HEK293T (cell line): ENCODE measurements around the gene KCNMA1.

ENCODE experiments used
- CTCF ChIA-PET: fragments of 350-600 bp; formaldehyde crosslinking; extraction: SDS; loops from one replicate; lab custom pipeline; 2021; ENCODE audit warnings: antibody characterized with exemption, inconsistent platforms; lab: Yijun Ruan, JAX
- POLR2A ChIA-PET: fragments of 350-600 bp; formaldehyde crosslinking; extraction: SDS; loops from one replicate; lab custom pipeline; 2020; ENCODE audit warnings: antibody characterized with exemption, inconsistent platforms; lab: Yijun Ruan, JAX
- DNase-seq: peaks from one replicate; pipeline ENCODE4 v3.0.0; 2012; ENCODE audit warnings: mixed read lengths; ENCODE audit errors: extremely low spot score
- ARNT ChIP-seq: fragments of 450-650 bp; IDR thresholded peaks from 2 replicates; pipeline ENCODE4 v1.6.1; 2017; ENCODE audit warnings: mild to moderate bottlenecking
- BHLHE40 ChIP-seq: fragments of 450-650 bp; IDR thresholded peaks from 2 replicates; pipeline ENCODE4 v1.6.1; 2016; ENCODE audit warnings: mild to moderate bottlenecking, moderate library complexity, borderline replicate concordance
- CTBP1 ChIP-seq: fragments of 450-650 bp; IDR thresholded peaks from 2 replicates; pipeline ENCODE4 v1.6.1; 2016; ENCODE audit warnings: borderline replicate concordance
- ELF4 ChIP-seq: fragments of 450-650 bp; IDR thresholded peaks from 2 replicates; pipeline ENCODE4 v1.6.1; 2017; ENCODE audit warnings: antibody characterized with exemption
- FOXA1 ChIP-seq: fragments of 450-650 bp; IDR thresholded peaks from 2 replicates; pipeline ENCODE4 v1.6.1; 2016; ENCODE audit warnings: mild to moderate bottlenecking
- FOXK2 ChIP-seq: fragments of 450-650 bp; IDR thresholded peaks from 2 replicates; pipeline ENCODE4 v1.6.1; 2016; ENCODE audit warnings: mild to moderate bottlenecking
- FOXM1 ChIP-seq: fragments of 450-650 bp; IDR thresholded peaks from 2 replicates; pipeline ENCODE4 v1.6.1; 2017; ENCODE audit warnings: mild to moderate bottlenecking, borderline replicate concordance
- HDGF ChIP-seq: fragments of 450-650 bp; IDR thresholded peaks from 2 replicates; pipeline ENCODE4 v1.6.1; 2017; ENCODE audit warnings: antibody characterized with exemption, borderline replicate concordance
- L3MBTL2 ChIP-seq: fragments of 450-650 bp; conservative IDR thresholded peaks from 2 replicates; pipeline ENCODE4 v1.6.1; 2016; ENCODE audit warnings: mild to moderate bottlenecking
- LEF1 ChIP-seq: fragments of 450-650 bp; IDR thresholded peaks from 2 replicates; pipeline ENCODE4 v1.6.1; 2017; ENCODE audit warnings: mild to moderate bottlenecking, borderline replicate concordance
- NFRKB ChIP-seq: fragments of 450-650 bp; IDR thresholded peaks from 2 replicates; pipeline ENCODE4 v1.6.1; 2016; ENCODE audit warnings: mild to moderate bottlenecking, moderate library complexity
- SP1 ChIP-seq: fragments of 450-650 bp; IDR thresholded peaks from 2 replicates; pipeline ENCODE4 v1.6.1; 2017
- SUZ12 ChIP-seq: fragments of 450-650 bp; IDR thresholded peaks from 2 replicates; pipeline ENCODE4 v1.6.1; 2016; ENCODE audit warnings: mild to moderate bottlenecking
- TARDBP ChIP-seq: fragments of 450-650 bp; IDR thresholded peaks from 2 replicates; pipeline ENCODE4 v1.6.1; 2016
- ZNF384 ChIP-seq: fragments of 450-650 bp; IDR thresholded peaks from 2 replicates; pipeline ENCODE4 v1.6.1; 2016
- TF ChIP-seq, protein P1 (sequence below): fragments of 450-650 bp; IDR thresholded peaks from 2 replicates; pipeline ENCODE4 v1.6.1; 2016

The KCNMA1 gene

DNA sequence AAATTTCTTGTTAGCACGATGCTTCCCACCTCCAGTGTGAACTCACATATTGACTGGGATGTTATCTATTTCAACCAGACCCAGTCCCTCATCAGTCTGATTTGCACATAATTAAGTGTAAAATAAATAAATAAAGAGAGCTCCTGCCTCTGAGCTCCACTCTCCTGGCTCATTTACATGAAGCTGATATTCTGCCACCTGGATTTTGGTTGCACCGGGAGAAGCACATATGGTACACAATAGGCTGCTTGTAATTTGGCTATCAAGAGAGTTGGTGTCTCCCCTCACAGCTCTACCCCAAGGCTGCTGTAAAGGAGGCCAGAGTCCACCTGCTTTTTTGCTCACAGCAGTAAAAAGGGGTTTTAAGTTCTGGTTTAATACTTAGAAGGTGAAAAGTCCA is 610.5 kb downstream of the KCNMA1 start:
- no peak for DNase-seq
- ChIA-PET CTCF (no interaction called here), POLR2A (no interaction called here)
- TF ChIP-seq L3MBTL2 (no peak), CTBP1 (no peak), TARDBP (no peak), LEF1 (no peak), SP1 (no peak), SUZ12 (no peak), HDGF (no peak), ARNT (no peak), FOXM1 (no peak), FOXA1 (no peak), BHLHE40 (no peak)

DNA sequence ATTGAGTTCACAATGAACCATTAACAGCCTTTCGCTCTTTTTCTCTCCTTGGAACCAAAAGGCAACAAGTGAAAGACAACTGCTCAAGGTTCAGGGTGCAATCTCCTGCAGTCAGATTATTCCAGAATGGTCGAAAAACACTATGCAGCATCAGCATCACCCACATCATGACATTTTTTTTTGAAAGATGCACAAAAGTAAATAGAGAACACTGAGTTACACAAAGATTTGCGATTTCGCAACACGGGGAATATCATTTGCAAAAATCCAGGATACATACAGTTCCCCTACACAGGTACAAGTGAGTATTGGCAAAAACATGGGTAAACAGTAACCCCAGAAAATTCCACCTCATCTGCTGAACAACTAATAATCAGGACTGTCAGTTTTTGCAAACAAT is 611.5 kb downstream of the KCNMA1 start:
- POLR2A ChIA-PET, result no interaction called here
- TF ChIP-seq ARNT (no peak), TARDBP (no peak)
- CTCF ChIA-PET, result no interaction called here
- no peak for DNase-seq

DNA sequence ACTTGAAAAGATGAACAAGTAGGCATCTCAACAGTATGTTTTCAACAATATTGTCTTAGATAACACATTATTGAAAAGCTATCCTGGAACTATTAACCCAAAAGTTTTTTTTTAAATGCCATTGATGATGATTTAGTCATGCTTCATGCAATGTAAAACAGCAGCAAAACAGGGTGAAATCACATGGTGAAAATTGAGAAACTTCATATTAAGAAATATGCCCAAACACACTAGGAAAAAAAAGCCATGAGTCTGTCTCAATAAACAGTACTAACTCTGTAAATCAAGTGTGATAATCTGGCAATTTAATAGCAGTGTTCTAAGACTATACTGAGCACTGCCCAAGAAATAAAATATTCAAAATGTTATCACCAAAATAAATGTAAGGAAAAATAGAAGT is 613.1 kb downstream of the KCNMA1 start:
- no peak for TF ChIP-seq FOXK2
- TF ChIP-seq FOXA1, result no peak
- TF ChIP-seq ARNT, result no peak
- TF ChIP-seq HDGF, result no peak
- TF ChIP-seq L3MBTL2, result no peak
- no peak for TF ChIP-seq SP1
- no peak for TF ChIP-seq ELF4
- TF ChIP-seq, protein P1, sequence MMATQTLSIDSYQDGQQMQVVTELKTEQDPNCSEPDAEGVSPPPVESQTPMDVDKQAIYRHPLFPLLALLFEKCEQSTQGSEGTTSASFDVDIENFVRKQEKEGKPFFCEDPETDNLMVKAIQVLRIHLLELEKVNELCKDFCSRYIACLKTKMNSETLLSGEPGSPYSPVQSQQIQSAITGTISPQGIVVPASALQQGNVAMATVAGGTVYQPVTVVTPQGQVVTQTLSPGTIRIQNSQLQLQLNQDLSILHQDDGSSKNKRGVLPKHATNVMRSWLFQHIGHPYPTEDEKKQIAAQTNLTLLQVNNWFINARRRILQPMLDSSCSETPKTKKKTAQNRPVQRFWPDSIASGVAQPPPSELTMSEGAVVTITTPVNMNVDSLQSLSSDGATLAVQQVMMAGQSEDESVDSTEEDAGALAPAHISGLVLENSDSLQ, result no peak
- no peak for TF ChIP-seq ZNF384
- TF ChIP-seq FOXM1, result no peak
- TF ChIP-seq CTBP1, result no peak
- TF ChIP-seq TARDBP, result no peak
- no peak for TF ChIP-seq NFRKB
- no peak for TF ChIP-seq BHLHE40
- TF ChIP-seq LEF1, result no peak
- TF ChIP-seq SUZ12, result no peak
- ChIA-PET CTCF (no interaction called here), POLR2A (no interaction called here)
- no peak for DNase-seq

DNA sequence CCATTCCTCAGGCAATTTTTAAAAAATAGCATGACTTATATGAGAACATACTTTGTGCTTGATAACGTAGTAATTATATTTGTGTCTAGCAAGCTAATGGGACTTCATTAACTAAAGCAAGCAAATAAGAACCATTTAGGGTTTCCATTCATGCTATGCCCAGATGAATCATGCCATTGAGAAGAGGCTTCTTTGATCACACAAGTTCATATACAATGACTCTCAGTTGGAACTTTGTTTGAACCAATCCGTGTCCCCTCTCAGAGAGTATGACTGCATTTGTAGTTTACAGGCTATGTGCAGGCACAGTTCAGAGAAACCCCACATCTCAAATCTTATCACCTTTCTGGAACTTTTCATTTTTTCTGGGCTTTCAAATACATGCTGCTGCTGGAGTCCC is 614.2 kb downstream of the KCNMA1 start:
- CTCF ChIA-PET, result no interaction called here

DNA sequence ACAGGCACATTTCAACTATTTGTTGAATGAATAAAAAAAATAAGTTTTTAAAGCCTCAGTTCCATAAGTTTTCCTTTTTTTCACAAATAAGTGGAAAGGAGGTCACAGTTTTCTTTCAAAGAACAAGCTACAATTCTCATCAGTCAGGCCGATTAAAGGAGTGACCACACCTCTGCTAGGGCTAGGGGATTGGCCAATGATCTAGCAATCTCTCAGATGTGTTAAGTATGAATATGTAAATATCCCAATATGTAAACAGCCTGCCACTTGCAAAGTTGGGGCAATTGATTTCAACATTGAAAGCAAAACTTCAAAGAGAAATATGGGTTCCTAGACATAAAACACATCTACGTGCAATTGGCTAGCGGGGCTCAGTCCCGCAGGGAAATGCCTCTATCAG is 614.9 kb downstream of the KCNMA1 start:
- TF ChIP-seq CTBP1 (no peak), ARNT (no peak), SP1 (no peak), ZNF384 (no peak), FOXA1 (no peak)
- no peak for DNase-seq
- CTCF ChIA-PET, result no interaction called here
- POLR2A ChIA-PET, result no interaction called here

More for the DNA sequence above, 614.2 kb downstream of the KCNMA1 start:
- POLR2A ChIA-PET, result no interaction called here
- TF ChIP-seq, protein P1, result no peak
- TF ChIP-seq FOXM1 (no peak), NFRKB (no peak), LEF1 (no peak), SP1 (no peak), FOXA1 (no peak), BHLHE40 (no peak), ZNF384 (no peak)
- no peak for DNase-seq

DNA sequence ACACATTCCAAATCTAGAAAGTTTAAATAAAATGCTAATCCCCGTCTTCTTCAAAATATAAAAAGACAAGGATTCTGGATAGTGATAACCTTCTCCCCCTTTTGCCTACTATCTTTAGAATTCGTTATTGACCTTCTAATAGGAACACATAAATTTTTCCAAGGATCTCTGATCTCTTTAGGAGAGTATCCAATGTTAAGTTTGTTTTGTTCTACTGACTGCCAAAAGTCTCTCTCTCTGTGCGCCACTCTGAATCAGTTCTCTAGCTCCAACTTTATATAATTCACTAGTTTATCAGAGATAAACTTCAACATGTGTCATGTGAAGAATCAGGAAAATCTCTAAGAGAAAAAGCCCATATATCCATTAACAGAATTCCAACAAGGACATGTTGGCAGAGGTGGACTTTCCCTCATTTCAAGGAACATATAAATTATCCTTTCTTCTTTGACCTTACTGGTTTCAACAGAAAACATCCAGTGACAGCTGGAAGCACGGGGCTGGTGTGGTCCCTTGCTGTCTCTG is 615.6 kb downstream of the KCNMA1 start:
- TF ChIP-seq ELF4 (no peak), HDGF (no peak)
- DNase-seq, result no peak
- POLR2A ChIA-PET, result no interaction called here
- CTCF ChIA-PET, result no interaction called here

DNA sequence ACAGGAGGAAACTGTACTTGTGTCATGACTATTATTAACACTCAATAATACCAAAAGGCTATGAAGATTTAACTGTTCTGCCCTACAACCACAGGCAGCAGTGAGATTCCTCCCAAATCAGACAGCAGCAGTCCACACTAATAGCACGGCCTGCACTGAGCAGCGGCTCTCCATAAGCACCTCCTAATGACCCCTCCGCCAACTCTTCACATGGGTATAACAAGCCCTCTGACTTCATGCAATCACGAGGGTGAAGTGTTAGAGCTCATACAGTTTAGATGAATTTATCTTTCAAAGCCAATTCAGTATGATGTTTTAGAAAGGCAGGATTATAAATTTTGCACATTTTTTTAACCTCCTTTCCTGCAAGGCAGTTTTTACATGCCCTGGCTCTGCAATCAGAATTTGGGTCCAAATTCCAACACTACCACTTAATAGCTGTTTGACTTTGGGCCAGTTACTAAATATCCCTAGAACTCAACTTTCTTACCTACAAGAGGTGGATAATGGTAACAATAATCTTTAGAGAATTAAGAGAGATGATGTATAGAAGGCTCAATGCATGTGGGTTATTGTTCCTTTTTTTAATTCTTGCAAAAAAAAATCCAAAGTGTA is 617.1 kb downstream of the KCNMA1 start:
- ChIA-PET CTCF (no interaction called here), POLR2A (no interaction called here)
- DNase-seq, result no peak
- TF ChIP-seq FOXK2 (no peak), SUZ12 (no peak), NFRKB (no peak), ELF4 (no peak), LEF1 (no peak)

DNA sequence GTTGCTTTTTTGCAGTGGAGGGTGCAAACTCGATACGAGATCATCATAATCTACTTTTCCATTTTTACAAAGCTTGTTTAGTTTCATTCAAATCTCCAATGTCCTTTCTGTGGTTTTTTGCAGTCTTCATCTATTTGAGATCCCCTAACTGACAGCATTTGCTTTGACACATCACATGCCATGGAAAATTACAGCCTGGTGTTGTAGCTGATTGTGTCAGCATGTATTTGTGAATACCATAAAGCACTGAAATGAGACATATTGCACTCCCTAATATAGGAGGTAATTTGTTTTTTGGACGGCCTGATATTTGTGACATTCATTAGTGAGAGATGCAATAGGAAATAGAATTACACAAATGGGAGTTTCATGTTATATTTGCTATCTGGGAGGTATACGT is 620.8 kb downstream of the KCNMA1 start:
- ChIA-PET CTCF (no interaction called here), POLR2A (no interaction called here)
- no peak for DNase-seq
- no peak for TF ChIP-seq BHLHE40
- TF ChIP-seq, protein P1, result no peak
